Epithelial cell of umbilical artery (primary cell): ENCODE data around the gene ERMP1. TPM values are rescaled to one million over a fixed set of nuclear protein-coding genes. Genes with fewer than 3 reads are reported as not detected.

Source experiments
- total RNA-seq: library from RNA; depleted of rRNA; stranded (reverse); fragments of >200 nt; gene quantifications from 2 replicates; pipeline ENCODE4 v1.2.3, GENCODE V29; 2014

ERMP1 gene
- 17.9 and 31.0 TPM in 2 replicates for total RNA-seq

DNA sequence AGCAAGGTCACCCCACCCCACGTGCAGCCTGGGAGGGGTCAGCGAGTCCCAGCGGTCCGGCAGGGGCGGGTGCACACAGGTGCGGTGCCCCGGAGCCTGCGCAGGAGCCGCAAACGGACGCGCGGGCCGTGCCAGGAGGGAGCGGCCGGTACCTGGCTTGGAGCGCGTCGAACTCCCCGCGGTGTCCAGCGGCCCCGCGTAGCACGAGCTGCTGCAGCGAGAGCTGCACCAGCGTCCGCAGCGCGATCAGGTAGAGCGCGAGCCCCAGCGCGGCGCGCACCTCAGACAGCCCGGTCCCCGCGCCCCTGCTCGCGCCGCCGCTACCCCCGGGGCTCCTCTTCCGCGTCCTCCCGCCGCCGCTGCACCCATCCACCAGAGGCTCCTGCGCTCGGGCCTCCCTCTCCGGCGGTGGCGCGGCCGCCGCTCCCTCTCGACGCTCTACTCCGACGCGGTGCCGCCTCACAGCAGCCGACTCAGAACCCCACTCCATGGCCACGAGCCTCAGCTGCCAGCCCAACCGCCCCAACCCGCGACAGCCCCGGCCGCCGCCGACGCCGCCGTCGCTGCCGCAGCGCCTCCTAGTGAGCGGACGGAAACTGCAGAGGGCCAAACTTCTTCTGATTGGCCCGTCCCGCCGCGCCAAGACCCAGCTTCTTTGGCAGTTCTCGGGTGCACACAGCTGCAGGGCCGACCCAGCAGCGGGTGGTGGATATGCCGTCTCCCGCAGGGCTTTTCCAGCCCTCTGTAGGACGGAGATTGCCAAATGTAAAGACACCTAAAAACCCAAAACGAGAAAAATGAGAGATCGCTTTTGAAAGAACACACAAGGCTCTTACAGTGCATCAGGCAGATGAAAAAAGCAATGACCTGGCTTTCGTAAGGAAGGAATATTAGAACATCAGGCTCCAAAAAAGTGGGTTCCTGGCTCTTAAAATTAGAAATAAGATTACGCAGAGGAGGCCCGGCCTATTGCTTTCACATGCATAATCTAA, at the start of gene ERMP1:
Gene ERMP1 (minus strand): TSS at position 580 of the 992 bp plus-strand sequence. CDS start 90 bp downstream, at position 490.

Other genes starting within 250 kb of the ERMP1 start
- 27.3 and 34.3 TPM in 2 replicates for gene RIC1, start 204.0 kb downstream of the ERMP1 start, total RNA-seq
- gene MLANA, start 57.8 kb upstream of the ERMP1 start, total RNA-seq = not detected in 2 replicates
- gene RANBP6, start 182.5 kb upstream of the ERMP1 start, total RNA-seq = 53.3 and 64.1 TPM in 2 replicates